Heart left ventricle (tissue), 13 donors: ENCODE data around the gene RPS6KA6.

Experiments
- POLR2A ChIP-seq, 2 donors: fragments of 450-650 bp; IDR thresholded peaks; one replicate each; pipeline ENCODE4 v1.6.1; 2017; ENCODE audit warnings: antibody characterized with exemption in 2 of 2, mild to moderate bottlenecking in 2 of 2, moderate library complexity in 2 of 2
- TF ChIP-seq, protein P1 (sequence below), 12 donors: fragments of 200-600 bp; sonication (generic) in 4 of 12; IDR thresholded peaks; one replicate each; pipeline versions ENCODE4 v1.5.0 to v1.8.0; 2018 to 2022; ENCODE audit warnings: antibody characterized with exemption in 12 of 12, mild to moderate bottlenecking in 5 of 12
- donor health status: ischemic (EF 13 %, LVEDD 7.1; RV severe dilation, severe dysfunction).
- donor health status: DM: no; HTN: yes; CAD: no.
- donor health status: DM: no; HTN: no; CAD: no.
- donor health status: ischemic (EF 25% LVEDD 6.9; RV normal size, moderate dysfunction).
- donor health status: ischemic (EF 25% LVEDD 5.7; RV mildly dilated, moderate dysfunction).
- donor health status: ischemic (EF 35%, LVEDD 5.7; RV mildly dilated, moderate dysfunction).
- donor health status: nonischemic (EF 11% LVEDD 7.7; RV severe dilation, severe dysfunction).
- donor health status: DM: yes; HTN: yes; CAD: no.
- donor health status: PGD.
- donor health status: ischemic (EF 29% LVEDD 5.4; RV normal size, mild dysfunction).
- donor health status: nonischemic (EF 23%, LVEDD 6.1; RV moderate dilation, normal function).

- TF ChIP-seq, protein P1, sequence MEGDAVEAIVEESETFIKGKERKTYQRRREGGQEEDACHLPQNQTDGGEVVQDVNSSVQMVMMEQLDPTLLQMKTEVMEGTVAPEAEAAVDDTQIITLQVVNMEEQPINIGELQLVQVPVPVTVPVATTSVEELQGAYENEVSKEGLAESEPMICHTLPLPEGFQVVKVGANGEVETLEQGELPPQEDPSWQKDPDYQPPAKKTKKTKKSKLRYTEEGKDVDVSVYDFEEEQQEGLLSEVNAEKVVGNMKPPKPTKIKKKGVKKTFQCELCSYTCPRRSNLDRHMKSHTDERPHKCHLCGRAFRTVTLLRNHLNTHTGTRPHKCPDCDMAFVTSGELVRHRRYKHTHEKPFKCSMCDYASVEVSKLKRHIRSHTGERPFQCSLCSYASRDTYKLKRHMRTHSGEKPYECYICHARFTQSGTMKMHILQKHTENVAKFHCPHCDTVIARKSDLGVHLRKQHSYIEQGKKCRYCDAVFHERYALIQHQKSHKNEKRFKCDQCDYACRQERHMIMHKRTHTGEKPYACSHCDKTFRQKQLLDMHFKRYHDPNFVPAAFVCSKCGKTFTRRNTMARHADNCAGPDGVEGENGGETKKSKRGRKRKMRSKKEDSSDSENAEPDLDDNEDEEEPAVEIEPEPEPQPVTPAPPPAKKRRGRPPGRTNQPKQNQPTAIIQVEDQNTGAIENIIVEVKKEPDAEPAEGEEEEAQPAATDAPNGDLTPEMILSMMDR (IDR thresholded peaks at IDR 0.05): no peak
- no peak for TF ChIP-seq POLR2A (IDR thresholded peaks at IDR 0.05)
Observed at GRCh38 chrX:84156821-84157220, 31.2 kb downstream of the RPS6KA6 start.
